Activated B cell treated with CpG ODN at 0.5 μM for 24 hours (primary cell): ENCODE results near the gene OR51D1. TPM values are rescaled to one million over a fixed set of nuclear protein-coding genes. Genes with fewer than 3 reads are reported as not detected.

ENCODE experiments used
- ATAC-seq: fragments of 200-7000 bp; cut with Tn5 transposase; one replicate; pipeline ENCODE4 v1.10.0; 2021; ENCODE audit warnings: low read depth, mild to moderate bottlenecking, moderate library complexity
- CTCF ChIA-PET: fragments of 350-600 bp; sonication (Branson Sonifier 250); formaldehyde crosslinking; loops from one replicate; lab custom pipeline; 2021; ENCODE audit warnings: antibody characterized with exemption; lab: Charles Lee
- POLR2A ChIA-PET: fragments of 350-600 bp; sonication (Branson Sonifier 250); formaldehyde crosslinking; loops from one replicate; lab custom pipeline; 2021; ENCODE audit warnings: antibody characterized with exemption; lab: Charles Lee
- DNase-seq: peaks from one replicate; pipeline ENCODE4 v3.0.0; 2022
- H3K27ac Mint-ChIP-seq: one replicate; pipeline ENCODE4 v1.8.0; 2020; ENCODE audit warnings: mixed read lengths
- H3K27me3 Mint-ChIP-seq: one replicate; pipeline ENCODE4 v1.8.0; 2021; ENCODE audit warnings: mixed read lengths
- H3K36me3 Mint-ChIP-seq: one replicate; pipeline ENCODE4 v1.8.0; 2021; ENCODE audit warnings: low read depth, mixed read lengths
- H3K4me1 Mint-ChIP-seq: one replicate; pipeline ENCODE4 v1.8.0; 2021; ENCODE audit warnings: mixed read lengths
- H3K4me3 Mint-ChIP-seq: one replicate; pipeline ENCODE4 v1.8.0; 2020; ENCODE audit warnings: mild to moderate bottlenecking, mixed read lengths
- H3K9me3 Mint-ChIP-seq: one replicate; pipeline ENCODE4 v1.8.0; 2020; ENCODE audit warnings: mixed read lengths
- intact Hi-C: fragments of 100-400 bp; cut with micrococcal nuclease; formaldehyde crosslinking; loops from one replicate; pipeline ENCODE4 v1.15.1; 2024
- total RNA-seq: library from RNA; stranded (reverse); gene quantifications from 2 replicates; pipeline ENCODE4 v1.2.3, GENCODE V29; 2022
- TF ChIP-seq, protein P1 (sequence below): fragments of 200-600 bp; IDR thresholded peaks from one replicate; pipeline ENCODE4 v1.8.0; 2022; ENCODE audit warnings: antibody characterized with exemption, mild to moderate bottlenecking

The OR51D1 gene, protein sequence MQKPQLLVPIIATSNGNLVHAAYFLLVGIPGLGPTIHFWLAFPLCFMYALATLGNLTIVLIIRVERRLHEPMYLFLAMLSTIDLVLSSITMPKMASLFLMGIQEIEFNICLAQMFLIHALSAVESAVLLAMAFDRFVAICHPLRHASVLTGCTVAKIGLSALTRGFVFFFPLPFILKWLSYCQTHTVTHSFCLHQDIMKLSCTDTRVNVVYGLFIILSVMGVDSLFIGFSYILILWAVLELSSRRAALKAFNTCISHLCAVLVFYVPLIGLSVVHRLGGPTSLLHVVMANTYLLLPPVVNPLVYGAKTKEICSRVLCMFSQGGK
- not detected in 2 replicates for total RNA-seq

DNA sequence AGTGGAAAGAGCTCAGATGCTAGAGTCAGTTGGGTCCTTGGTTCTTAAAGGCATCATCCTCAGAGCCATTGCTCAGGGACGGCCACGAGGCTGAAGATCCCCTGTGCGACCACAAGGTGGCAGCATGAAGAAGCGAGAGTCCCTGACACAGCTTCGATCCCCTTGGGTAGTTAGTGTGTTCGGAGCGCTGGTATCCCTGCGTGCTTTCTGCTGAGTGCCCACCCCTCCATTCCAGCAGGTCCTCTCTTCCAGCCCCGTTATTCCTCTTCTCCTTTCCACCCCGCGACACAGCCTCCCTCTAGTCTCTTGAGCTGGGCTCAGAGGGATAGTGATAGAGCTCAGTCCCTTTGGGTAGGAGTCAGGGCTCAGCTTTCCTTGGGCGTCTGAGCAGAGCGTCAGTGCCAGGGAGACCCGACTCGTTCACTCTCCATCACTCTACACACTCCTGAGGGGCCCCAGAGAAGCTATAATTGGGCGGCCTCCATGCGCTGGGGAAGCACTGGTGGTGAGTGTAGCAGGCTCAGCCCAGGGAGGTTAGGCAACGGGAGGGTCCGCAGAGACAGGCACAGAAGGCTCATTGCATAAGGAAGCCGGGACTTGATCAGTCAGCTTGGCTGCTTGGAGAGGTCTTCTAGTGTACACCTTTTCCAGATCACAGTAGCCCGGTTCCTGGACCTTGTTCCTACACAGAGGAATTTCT, at the start of gene OR51D1:
Gene OR51D1 (plus strand): TSS at position 516 of the 700 bp plus-strand sequence. CDS start 2,314 bp downstream, outside the sequence.
- intact Hi-C loops = loop anchor here (2.0 to 10.0 kb wide), 3 partner anchors 452 to 1716 kb away; partner anchors contain the start of gene OR51M1
- H3K27me3 Mint-ChIP-seq = peaks cover 4% of the 10 kb centered on the region
- H3K9me3 Mint-ChIP-seq = no peaks in the 10 kb centered on the region
- H3K36me3 Mint-ChIP-seq = no peaks in the 10 kb centered on the region
- no peak within 1 kb of the TSS for H3K4me3 Mint-ChIP-seq
- TF ChIP-seq, protein P1, sequence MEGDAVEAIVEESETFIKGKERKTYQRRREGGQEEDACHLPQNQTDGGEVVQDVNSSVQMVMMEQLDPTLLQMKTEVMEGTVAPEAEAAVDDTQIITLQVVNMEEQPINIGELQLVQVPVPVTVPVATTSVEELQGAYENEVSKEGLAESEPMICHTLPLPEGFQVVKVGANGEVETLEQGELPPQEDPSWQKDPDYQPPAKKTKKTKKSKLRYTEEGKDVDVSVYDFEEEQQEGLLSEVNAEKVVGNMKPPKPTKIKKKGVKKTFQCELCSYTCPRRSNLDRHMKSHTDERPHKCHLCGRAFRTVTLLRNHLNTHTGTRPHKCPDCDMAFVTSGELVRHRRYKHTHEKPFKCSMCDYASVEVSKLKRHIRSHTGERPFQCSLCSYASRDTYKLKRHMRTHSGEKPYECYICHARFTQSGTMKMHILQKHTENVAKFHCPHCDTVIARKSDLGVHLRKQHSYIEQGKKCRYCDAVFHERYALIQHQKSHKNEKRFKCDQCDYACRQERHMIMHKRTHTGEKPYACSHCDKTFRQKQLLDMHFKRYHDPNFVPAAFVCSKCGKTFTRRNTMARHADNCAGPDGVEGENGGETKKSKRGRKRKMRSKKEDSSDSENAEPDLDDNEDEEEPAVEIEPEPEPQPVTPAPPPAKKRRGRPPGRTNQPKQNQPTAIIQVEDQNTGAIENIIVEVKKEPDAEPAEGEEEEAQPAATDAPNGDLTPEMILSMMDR = peak; percentile 59
- H3K27ac Mint-ChIP-seq = no peak within 1 kb of the TSS
- peak; percentile 39 for DNase-seq
- ChIA-PET POLR2A (no interaction called here), CTCF (interaction anchor here (0.8 to 2.6 kb wide), 17 partner anchors 8 to 1718 kb away, joined by 3 to 14 read pairs (median 5); partner anchors contain the start of gene TRIM68)
- H3K4me1 Mint-ChIP-seq = no peaks in the 10 kb centered on the region
- peak; percentile 84 for ATAC-seq

DNA sequence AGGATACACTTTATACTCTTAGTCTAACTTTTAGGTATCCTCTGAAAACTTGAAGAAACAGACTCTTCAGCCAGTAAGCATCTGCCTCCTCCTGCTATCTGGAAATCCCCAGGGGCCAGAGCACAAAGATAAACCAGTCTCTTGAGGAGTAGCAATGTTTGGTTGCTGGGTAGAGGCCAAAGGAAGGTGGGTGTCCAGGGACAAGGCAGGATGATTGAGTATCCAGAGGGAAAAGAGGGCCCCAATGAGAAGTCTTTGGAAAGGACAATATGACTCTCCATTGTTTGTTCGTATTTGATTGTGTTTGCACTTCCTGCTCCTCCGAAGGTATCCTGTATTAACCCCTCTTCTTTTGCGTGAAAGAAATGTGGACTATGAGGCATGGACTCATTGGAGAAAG, 48.3 kb upstream of the OR51D1 start:
- Mint-ChIP-seq H3K4me1 (no peaks in the 10 kb centered on the region), H3K27me3 (peaks cover 7% of the 10 kb centered on the region), H3K4me3 (no peak overlapping the region), H3K27ac (no peak overlapping the region), H3K9me3 (no peaks in the 10 kb centered on the region), H3K36me3 (no peaks in the 10 kb centered on the region)
- ATAC-seq = no peak
- no peak for DNase-seq
- ChIA-PET CTCF (no interaction called here), POLR2A (no interaction called here)
- TF ChIP-seq, protein P1 = no peak
- intact Hi-C loops = no loop called here

DNA sequence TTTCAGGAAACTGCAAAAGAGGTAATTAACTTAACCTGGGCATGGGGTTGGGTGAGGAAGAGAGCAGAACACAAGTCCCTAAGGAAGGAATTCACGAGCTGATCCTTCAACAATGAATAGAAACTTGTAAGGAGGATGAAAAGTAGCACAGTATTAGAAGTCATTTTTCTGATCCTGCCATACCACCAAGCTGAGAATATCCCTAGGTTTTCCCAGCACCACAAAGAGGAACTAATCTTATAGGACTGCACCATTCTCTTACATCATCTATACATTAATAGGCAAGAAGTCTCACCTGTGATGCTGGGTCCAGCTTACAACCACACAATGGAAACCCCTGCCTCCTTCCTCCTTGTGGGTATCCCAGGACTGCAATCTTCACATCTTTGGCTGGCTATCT, 43.5 kb upstream of the OR51D1 start, which contains the start of gene OR52I1:
Gene OR52I1 (plus strand): TSS at position 301 of the 400 bp plus-strand sequence. CDS start 0 bp downstream, at position 301.
- Mint-ChIP-seq H3K9me3 (no peaks in the 10 kb centered on the region), H3K36me3 (peaks cover 29% of the 10 kb centered on the region), H3K27me3 (no peaks in the 10 kb centered on the region), H3K4me1 (no peaks in the 10 kb centered on the region), H3K27ac (no peak within 1 kb of the TSS), H3K4me3 (no peak within 1 kb of the TSS)
- ATAC-seq (no peak), DNase-seq (no peak)
- CTCF ChIA-PET = no interaction called here
- TF ChIP-seq, protein P1 = no peak
- intact Hi-C loops = no loop called here
- POLR2A ChIA-PET = no interaction called here

DNA sequence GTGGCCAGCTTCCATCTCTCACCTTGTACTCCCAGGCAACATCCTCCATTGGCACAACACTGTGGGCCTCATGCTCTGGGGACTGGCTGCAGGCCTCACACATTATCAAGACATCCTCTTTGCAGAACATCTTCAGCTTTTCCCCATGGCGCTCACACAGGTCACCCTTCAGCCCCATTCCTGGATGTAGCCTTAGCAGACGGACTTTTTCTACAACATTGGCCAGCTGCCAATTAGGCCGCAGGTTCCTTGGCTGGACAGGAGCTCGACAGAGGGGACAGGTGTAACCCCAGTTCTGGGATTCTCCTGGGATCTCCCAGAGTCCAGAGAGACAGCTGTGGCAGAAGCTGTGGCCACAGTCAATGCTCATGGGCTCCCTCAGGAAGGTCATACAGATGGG, 32.2 kb upstream of the OR51D1 start:
- Mint-ChIP-seq H3K4me3 (no peak overlapping the region), H3K27me3 (no peaks in the 10 kb centered on the region), H3K9me3 (no peaks in the 10 kb centered on the region), H3K27ac (no peak overlapping the region), H3K36me3 (peaks cover 53% of the 10 kb centered on the region), H3K4me1 (peaks cover 37% of the 10 kb centered on the region)
- DNase-seq = no peak
- no peak for ATAC-seq
- TF ChIP-seq, protein P1 = no peak
- intact Hi-C loops = loop anchor here (5.0 to 10.0 kb wide), 3 partner anchors 1090 to 1877 kb away; partner anchors contain the start of genes ARFIP2 and TIMM10B
- ChIA-PET POLR2A (no interaction called here), CTCF (no interaction called here)
